SK-N-MC (cell line): ENCODE data around the gene PDE11A.

Experiments
- EZH2 ChIP-seq: fragments of 200-600 bp; sonication (generic); IDR thresholded peaks from one replicate; pipeline ENCODE4 v1.6.1; 2017; ENCODE audit warnings: antibody characterized with exemption
- FOXP2 ChIP-seq: optimal IDR thresholded peaks from 2 replicates; pipeline ENCODE3; 2011; ENCODE audit warnings: mild to moderate bottlenecking, moderate library complexity; ENCODE audit not compliant: insufficient read depth; ENCODE audit errors: extremely low read length, control extremely low read depth
- POLR2AphosphoS5 ChIP-seq: IDR thresholded peaks from 2 replicates; pipeline ENCODE4 v1.6.1; 2012; ENCODE audit warnings: mild to moderate bottlenecking, low read depth, low read length, borderline replicate concordance

DNA sequence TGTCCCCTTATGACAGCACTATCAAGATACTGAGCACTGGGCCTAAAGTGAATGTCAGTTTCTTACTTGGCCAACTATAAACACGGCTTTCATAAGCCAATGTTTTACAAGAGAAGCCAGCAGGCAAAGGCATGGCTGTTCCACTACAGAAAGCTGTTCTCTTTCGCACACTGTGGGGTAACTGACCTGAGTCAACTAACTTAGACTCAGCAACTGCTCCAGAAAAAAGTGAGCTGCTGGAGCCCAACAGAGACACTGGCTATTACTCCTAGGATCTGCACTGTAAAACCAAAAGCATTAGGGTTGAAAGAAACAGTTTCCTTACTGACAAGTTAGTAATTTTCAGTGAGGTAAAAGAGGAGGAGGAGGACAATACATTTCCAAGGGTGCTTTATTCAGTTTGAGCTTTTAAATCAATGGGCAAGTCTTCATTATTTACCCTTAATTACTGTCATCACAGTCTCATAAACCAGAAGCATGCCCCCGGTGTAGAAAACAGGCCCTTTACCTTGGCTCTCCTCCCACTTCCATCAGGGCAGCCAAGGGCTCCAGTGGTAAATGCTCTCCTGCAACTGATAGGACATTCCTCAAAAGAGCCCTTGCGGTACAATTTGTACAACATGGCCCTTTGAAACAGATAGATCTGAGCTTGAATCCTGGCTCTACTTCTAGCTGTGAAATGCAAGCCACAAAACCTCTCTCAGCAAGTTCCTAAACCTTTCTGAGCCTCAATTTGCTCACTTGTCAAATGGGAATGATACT lies 275.7 kb downstream of the PDE11A start:
- TF ChIP-seq EZH2 (no peak), POLR2AphosphoS5 (no peak), FOXP2 (no peak)
